Stomach smooth muscle (tissue), 2 donors: ENCODE measurements around the gene ZMIZ1.

Experiments used
- H3K27ac ChIP-seq: one replicate; pipeline ENCODE4 v1.7.0; 2013; ENCODE audit warnings: mild to moderate bottlenecking, low read length, inconsistent platforms
- H3K27me3 ChIP-seq, 2 donors: one replicate each; pipeline ENCODE4 v1.7.0; 2013; ENCODE audit warnings: low read length in 2 of 2; ENCODE audit not compliant: insufficient read depth in 2 of 2, control insufficient read depth in 1 of 2
- H3K36me3 ChIP-seq, 2 donors: one replicate each; pipeline ENCODE4 v1.7.0; 2013; ENCODE audit warnings: low read length in 2 of 2; ENCODE audit not compliant: control insufficient read depth in 2 of 2, insufficient read depth in 2 of 2
- H3K4me1 ChIP-seq: one replicate; pipeline ENCODE4 v1.7.0; 2013; ENCODE audit warnings: low read length; ENCODE audit not compliant: control insufficient read depth, insufficient read depth
- H3K4me3 ChIP-seq, 2 donors: one replicate each; pipeline ENCODE4 v1.7.0; 2013; ENCODE audit warnings: low read length in 2 of 2
- H3K9ac ChIP-seq, 2 donors: one replicate each; pipeline ENCODE4 v1.7.0; 2013; ENCODE audit warnings: low read length in 2 of 2, mild to moderate bottlenecking in 1 of 2
- H3K9me3 ChIP-seq, 2 donors: one replicate each; pipeline ENCODE4 v1.7.0; 2013; ENCODE audit warnings: low read length in 2 of 2; ENCODE audit not compliant: control insufficient read depth in 2 of 2
- donor health status: healthy.
- donor health status: Pancreatic carcinoma.

Gene ZMIZ1

DNA sequence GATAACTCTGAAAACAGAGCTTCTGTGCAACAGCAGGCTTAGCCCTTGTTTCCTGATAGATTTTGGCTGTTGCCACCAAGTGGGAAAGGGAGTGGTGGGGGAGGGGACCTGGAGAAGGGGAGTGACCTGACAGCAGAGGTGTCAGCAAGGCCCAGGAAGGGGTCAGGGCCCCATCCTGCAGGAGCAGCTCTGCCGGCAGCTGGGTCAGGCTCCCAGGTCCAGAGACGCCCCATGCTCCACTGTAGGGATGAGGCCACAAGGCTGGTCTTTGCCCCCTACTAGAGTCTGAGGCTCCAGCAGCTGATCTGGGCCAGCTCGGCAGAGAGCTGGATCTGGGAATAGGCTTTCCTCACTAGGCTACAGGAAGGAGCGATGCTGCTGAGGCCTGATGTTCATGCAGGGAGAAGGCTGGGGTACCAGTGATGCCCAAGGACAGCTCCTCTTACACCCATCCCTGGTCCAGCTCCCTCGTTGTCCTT is 44.0 kb upstream of the ZMIZ1 start:
- peak overlapping the region; percentile 69 for H3K27ac ChIP-seq
- no peak overlapping the region for H3K9ac ChIP-seq
- H3K9me3 ChIP-seq, result no peaks in the 10 kb centered on the region
- H3K4me1 ChIP-seq, result peaks cover 39% of the 10 kb centered on the region
- H3K36me3 ChIP-seq, result no peaks in the 10 kb centered on the region
- H3K27me3 ChIP-seq, result no peaks in the 10 kb centered on the region
- H3K4me3 ChIP-seq, result no peak overlapping the region

DNA sequence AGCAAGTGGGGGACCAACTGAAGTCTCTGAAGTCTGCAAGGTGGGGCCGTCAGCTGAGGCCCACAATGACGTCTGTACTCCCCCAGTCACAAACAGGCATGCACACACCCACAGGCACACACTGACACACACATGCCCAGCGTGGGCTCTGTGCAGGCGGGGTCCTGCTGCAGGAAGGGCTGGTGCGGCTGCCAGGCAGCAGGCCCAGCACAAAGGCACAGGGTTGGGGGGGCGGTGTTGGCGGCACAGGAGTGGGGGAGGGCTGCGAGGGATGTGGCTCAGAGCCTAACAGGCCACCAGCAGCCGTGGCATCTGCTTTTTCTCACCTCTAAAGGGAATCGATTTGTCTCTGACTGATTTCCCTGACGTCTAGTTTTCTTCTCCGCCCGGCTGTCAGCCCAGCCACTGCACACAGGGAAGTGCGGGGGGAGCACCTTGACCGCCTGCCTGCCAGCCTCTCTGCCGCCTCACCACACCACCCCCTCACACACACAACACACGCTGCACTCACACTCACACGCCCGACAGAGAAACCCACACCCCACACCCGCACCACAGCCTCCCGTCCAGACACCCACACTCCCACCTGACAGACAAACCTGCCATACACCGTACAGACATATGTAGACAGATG is 43.5 kb upstream of the ZMIZ1 start:
- Histone ChIP-seq H3K4me3 (peak overlapping the region in 1 of 2 donors; percentile 15), H3K27me3 (no peaks in the 10 kb centered on the region), H3K4me1 (peaks cover 39% of the 10 kb centered on the region), H3K9me3 (no peaks in the 10 kb centered on the region), H3K9ac (peak overlapping the region in 1 of 2 donors; percentile 21), H3K36me3 (no peaks in the 10 kb centered on the region), H3K27ac (peak overlapping the region; percentile 69)

DNA sequence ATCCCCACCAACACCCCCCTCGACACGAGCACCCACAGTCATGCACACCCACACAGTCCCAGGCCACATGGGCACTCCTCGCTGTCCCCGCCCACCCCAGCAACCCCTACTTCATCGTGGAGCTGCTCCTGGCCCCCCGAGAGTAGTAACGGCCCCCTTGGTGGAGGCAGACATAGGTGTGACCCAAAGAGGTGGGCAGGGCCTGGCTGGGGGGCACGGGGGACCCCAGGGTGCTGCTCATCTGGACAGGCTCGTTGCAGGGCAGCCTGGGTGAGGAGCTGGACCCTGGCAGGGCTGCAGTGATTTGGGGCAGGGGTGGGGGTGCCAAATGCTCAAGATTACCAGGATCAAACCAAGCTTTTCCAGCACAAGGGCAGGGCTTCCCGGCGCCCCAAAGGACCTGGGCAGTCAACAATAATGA is 42.4 kb upstream of the ZMIZ1 start:
- no peak overlapping the region for H3K9ac ChIP-seq
- no peaks in the 10 kb centered on the region for H3K36me3 ChIP-seq
- no peaks in the 10 kb centered on the region for H3K9me3 ChIP-seq
- H3K27ac ChIP-seq, result no peak overlapping the region
- H3K4me1 ChIP-seq, result peaks cover 39% of the 10 kb centered on the region
- H3K4me3 ChIP-seq, result no peak overlapping the region
- H3K27me3 ChIP-seq, result no peaks in the 10 kb centered on the region

DNA sequence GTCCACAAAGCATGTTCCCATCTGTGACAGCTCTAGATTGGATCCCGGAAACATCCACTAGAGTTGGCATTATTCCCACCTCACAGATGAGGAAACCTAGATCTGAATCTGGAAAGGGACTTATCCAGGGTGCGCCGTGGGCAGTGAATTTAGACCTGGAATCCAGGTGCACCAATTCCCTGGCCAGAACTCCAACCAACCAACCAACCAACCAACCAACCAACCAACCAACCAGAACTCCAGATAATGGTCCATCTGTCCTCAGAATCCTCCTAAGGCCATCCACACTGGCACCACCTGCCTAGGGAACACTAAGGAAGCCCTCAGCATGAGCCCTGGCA is 42.0 kb upstream of the ZMIZ1 start:
- no peaks in the 10 kb centered on the region for H3K36me3 ChIP-seq
- no peak overlapping the region for H3K4me3 ChIP-seq
- H3K4me1 ChIP-seq, result peaks cover 39% of the 10 kb centered on the region
- no peak overlapping the region for H3K9ac ChIP-seq
- no peaks in the 10 kb centered on the region for H3K27me3 ChIP-seq
- no peaks in the 10 kb centered on the region for H3K9me3 ChIP-seq
- H3K27ac ChIP-seq, result no peak overlapping the region

DNA sequence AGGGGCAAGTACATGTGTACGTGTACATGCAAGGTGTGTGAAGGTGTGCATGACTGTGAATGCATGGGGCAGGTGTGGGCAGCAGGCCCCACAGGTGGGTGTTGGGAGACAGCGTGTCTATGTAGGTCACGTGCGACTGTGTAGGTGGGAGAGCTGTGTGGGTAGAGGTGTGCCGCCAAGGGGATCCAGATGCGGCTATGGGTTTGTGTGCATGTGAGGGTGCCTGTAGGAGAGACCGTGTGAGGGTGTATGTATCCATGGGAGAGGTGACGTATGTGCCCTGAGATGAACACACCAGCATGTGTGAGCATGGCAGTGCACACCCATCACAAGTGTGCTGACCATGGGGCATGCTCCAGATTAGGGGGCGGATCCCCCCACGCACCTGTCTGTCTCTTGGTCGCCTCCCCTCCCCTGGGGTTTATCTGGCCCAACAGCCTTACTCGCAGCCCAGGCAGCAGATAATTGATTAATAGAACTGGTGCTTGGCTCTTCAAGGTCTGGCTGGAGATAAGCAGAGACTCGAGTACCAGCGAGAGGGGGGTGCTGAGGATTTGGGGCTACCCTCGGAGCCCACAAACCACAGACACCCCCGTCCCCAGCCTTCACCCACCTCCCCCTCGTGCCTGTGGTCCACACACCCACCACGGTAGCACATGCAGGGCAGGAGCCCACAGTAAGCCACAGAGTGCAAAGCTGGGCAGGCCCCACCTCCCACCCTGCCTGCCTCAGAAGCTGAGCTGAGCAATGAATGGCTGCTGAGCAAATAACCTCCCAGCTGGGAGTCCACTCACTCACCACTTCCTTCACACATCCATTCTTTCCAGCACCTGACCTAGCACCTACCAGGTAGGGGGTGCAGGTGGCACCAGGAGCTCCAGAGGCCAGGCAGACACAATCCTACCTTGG is 41.4 kb upstream of the ZMIZ1 start:
- Histone ChIP-seq H3K27ac (no peak overlapping the region), H3K4me1 (peaks cover 38% of the 10 kb centered on the region), H3K36me3 (no peaks in the 10 kb centered on the region), H3K4me3 (no peak overlapping the region), H3K9me3 (no peaks in the 10 kb centered on the region), H3K27me3 (no peaks in the 10 kb centered on the region), H3K9ac (no peak overlapping the region)

DNA sequence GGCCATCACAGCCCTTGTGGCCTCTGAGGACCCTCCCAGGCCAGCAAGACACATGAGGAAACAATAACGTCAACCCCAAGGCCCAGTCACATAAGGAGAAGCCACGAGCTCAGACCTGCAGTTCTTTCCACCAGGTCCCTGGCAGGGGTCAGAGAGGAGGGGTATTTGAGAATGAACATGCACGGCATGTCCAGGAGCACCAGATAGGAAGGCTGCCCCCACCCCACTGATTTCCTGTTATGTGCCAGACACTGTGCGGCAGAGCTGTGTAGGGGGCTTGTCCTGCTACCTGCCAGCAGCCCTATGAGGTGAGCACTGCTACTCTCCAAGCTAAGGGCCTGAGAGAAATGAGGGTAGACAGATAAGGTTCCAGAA is 40.7 kb upstream of the ZMIZ1 start:
- H3K4me3 ChIP-seq, result no peak overlapping the region
- no peaks in the 10 kb centered on the region for H3K27me3 ChIP-seq
- H3K9ac ChIP-seq, result no peak overlapping the region
- no peak overlapping the region for H3K27ac ChIP-seq
- no peaks in the 10 kb centered on the region for H3K9me3 ChIP-seq
- H3K36me3 ChIP-seq, result no peaks in the 10 kb centered on the region
- peaks cover 32% of the 10 kb centered on the region for H3K4me1 ChIP-seq

DNA sequence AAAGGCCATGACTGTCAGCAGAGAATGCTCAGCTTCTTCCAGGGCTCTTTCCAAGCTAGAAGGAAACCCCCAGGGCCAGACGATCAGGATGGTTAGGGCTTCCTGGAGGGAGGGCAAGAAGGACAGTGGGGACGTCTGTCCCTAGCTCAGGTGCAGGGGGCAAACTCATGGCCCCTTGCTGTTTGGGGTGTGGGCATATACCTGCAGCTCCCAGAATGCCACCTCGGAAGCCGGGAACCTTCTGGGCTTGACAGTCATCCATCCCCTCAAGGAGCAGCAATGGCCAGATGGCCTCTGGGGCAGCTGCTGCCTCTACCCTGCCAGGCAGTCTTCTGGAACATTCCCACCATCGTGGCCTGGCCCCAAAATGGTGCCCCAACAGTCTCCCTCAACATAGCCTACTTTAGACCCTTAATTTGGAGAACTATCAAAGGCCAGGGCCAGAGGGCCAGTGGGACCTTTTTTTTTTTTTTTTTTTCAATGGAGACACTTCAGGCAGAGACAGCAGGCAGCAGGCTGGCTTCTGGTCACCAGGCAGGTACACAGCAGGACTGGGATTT is 40.2 kb upstream of the ZMIZ1 start:
- Histone ChIP-seq H3K9ac (no peak overlapping the region), H3K36me3 (no peaks in the 10 kb centered on the region), H3K4me3 (no peak overlapping the region), H3K9me3 (no peaks in the 10 kb centered on the region), H3K27ac (no peak overlapping the region), H3K27me3 (no peaks in the 10 kb centered on the region), H3K4me1 (peaks cover 28% of the 10 kb centered on the region)

DNA sequence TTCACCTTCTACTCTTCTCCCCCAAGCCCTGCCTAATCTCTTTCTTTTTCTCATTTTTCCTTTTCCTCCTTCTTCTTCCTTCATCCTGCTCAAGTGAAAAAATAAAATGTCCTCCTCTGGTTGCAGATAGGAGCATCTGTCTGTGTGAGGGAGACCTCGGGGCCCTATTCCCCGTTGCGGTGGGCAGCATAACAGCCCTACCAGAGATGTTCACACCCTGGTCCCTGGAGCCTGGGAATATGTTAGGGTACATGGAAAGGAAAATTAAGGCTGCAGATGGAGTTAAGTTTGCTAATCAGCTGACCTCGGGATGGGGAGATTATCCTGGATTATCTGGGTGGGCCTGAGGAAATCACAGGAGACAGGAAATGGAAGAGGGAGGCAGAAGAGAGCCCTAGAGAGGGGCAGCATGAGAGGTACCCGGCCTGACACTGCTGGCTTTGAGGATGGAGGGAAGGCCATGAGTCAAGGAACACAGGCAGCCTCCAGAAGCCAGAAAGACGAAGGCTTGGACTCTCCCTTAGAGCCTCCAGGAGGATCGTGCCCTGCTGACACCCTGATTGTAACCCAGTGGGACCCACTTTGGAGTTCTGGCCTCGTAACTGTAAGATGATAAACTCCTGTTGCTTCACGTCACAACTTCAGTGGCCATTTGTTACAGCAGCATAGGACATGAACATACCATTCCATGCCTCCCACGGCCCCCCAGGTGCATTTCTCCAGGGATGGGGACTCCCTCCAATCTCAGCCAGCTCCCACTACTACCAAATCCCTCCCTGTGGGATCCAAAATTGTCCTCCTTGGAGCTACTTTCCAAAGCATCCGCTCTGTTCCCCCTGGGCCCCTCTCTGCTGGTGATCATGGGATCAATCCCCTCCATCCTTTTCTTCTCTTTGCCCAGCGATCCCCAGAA is 39.0 kb upstream of the ZMIZ1 start:
- H3K27ac ChIP-seq, result no peak overlapping the region
- H3K9me3 ChIP-seq, result no peaks in the 10 kb centered on the region
- H3K36me3 ChIP-seq, result no peaks in the 10 kb centered on the region
- H3K27me3 ChIP-seq, result no peaks in the 10 kb centered on the region
- H3K4me3 ChIP-seq, result no peak overlapping the region
- no peak overlapping the region for H3K9ac ChIP-seq
- H3K4me1 ChIP-seq, result peaks cover 18% of the 10 kb centered on the region

DNA sequence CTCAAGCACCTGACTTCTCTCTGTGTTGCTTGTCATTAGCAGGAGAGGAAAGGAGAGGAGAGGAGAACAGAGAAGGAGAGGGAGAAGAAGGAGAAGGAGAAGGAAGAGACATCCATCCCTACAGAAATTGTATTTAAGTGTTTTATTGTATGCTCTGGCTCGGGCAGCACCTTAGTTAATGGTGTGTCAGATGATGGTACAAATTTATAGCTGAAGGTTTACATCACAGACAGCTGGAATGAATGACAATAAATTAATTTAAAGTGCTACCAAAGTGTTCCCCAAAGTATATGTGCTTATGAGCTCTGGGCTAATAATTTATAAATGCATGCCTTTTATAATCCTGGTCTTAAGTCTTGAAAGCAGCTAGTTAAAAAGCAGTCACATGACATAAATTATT is 38.1 kb upstream of the ZMIZ1 start:
- Histone ChIP-seq H3K9me3 (no peaks in the 10 kb centered on the region), H3K4me3 (no peak overlapping the region), H3K36me3 (no peaks in the 10 kb centered on the region), H3K4me1 (peaks cover 9% of the 10 kb centered on the region), H3K9ac (no peak overlapping the region), H3K27me3 (no peaks in the 10 kb centered on the region), H3K27ac (no peak overlapping the region)

DNA sequence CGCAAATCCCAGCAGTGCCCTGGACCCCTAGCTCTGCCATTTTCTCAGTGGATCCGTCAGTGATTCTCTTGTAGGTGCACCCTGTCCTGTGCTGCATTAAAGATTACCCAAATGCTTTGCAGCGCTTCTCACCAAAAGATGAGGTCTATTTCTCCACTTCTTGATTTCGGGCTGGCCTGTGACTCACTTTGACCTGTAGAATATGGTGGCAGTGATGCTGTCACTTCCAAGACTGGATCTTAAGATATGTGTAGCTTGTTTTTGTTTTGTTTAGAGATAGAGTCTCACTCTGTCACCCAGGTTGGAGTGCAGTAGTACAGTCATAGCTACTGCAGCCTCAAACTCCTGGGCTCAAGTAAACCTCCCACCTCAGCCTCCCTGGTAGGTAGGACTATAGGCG is 37.0 kb upstream of the ZMIZ1 start:
- no peak overlapping the region for H3K27ac ChIP-seq

More for the DNA sequence above, 37.0 kb upstream of the ZMIZ1 start:
- H3K9me3 ChIP-seq, result no peaks in the 10 kb centered on the region
- H3K4me1 ChIP-seq, result no peaks in the 10 kb centered on the region
- no peak overlapping the region for H3K4me3 ChIP-seq
- H3K36me3 ChIP-seq, result no peaks in the 10 kb centered on the region
- H3K27me3 ChIP-seq, result no peaks in the 10 kb centered on the region
- H3K9ac ChIP-seq, result no peak overlapping the region
